GM18502 (cell line): Measurements from ENCODE around the gene FAM107A.
A peak's percentile ranks its signal among the peaks of the same experiment; 100 is the strongest.

Experiments
- ATAC-seq: cut with Tn5 transposase; IDR thresholded peaks from one replicate; pipeline ENCODE4 v1.9.1; 2021; ENCODE audit warnings: mild to moderate bottlenecking; ENCODE audit not compliant: unreplicated experiment, poor library complexity

Gene FAM107A

DNA sequence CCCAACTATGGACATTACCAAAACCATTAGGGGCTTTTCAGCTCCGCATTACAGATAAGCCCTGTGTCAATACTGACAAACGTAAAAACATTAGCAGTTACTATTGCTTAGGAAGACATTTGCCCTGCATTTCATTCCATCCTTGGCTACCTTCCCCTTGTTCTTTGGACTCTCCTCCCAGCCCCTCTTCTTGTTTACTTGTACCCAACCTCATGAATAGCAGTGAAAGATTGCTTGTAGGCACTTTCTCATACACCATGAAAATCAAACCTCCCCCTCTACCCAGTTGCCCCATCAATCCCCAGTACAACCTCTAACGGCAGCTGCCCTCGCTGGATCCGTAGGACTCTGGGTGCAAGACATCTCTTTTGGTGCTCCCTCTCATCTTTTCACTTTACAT lies 16.9 kb upstream of the FAM107A start:
- no peak for ATAC-seq

GRCh38 chr3:58591517-58592510 lies 14.6 kb upstream of the FAM107A start:
- no peak for ATAC-seq

- no peak for ATAC-seq
Observed at GRCh38 chr3:58588030-58588614, 10.9 kb upstream of the FAM107A start.

DNA sequence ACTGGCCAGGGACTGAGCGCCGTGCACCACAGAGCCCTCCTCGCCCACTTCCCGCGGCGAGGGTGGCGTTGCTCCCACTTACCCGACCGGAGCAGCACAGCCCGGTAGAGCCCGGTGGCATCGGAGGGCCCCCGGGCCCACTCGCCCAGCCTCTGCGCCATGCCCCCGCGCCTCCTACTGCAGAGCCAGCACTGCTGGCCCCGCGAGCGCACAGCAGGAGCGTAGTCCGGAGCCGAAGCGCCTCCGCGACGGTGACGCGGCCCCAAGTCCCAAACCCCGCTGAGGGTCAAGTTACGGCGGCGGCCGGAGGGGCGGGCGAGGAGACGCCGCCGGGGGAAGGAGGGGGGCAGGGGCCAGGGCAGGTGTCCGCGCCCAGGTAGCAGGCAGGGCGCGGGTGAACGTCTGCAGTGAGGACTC lies 9.6 kb upstream of the FAM107A start:
- no peak for ATAC-seq

- ATAC-seq, result no peak
Observed at GRCh38 chr3:58585994-58586393, 8.8 kb upstream of the FAM107A start.

DNA sequence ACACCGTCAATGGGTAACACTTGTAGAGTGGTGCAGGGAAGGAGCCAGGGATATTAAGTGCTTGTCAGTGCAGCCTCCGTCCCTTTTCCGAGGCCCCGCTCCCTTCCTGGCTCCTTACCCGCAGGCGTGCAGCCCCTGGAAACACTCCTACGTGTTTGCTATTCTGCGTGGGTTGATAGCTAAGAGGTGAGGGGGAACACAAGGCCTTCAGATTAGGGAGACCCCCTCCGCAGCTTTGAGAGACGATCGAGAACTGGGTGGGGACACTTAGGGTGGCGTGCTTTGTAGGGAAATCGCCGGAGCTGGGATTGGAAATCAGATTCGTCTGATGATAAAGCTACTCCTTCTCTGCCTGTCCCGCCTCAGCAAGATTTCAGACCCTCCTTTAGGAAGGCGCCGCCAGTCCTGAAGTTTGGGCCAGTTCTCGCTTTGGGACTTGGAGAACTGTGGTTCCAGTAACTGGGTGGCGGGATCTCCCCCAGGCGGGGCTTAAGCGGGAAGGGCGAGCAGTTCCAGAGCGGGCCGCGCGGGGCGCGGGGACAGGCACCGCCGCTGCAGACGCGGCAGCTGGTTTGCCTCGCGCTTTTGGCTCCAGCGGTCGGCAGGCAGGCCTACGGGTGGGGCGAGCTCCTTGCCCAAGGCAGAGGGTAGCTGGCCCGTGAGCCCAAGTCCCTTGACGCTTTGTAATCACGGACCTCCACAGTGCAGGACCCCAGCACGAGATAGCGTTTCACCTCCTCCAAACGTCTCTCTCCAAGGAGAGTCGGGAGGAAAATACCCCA lies 8.0 kb upstream of the FAM107A start:
- ATAC-seq, result peak; percentile 93

GRCh38 chr3:58584690-58585004 lies 7.5 kb upstream of the FAM107A start:
- ATAC-seq, result no peak

DNA sequence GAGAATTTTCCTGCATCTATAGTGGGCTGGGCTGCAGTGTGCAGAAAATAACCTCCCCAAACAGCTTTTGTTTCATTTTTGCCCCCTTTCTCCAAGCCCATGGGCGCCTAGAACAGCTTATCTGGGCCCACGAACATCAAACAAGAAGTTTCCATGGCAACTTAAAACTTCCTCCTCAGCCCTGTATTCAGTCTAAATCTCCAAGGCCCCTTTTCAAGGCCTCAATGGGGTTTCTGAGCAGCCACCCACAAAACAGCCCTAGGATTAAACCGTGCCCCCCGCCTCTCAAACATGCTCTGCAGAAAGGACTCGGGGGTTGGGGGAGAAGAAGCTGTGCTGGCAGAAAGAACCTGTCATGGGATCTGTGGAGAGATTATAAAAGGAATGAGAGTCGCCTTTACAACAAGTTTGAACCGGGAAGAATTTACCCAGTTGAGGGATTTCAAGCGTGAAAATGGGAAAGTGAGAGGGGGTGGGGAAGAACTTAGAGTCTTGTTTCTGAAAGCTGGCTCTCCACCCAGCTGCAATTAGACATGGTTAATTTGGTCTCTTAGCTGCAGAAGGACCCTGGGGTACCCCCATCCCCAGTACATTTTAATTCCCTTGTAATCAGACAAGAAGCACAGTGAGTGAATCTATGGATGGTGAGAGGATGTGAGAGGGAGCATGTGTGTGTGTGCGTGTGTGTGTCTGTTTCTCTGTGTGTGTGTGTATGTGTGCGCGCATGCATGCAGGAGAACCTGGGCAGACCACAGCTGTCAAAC lies 4.3 kb upstream of the FAM107A start:
- no peak for ATAC-seq

DNA sequence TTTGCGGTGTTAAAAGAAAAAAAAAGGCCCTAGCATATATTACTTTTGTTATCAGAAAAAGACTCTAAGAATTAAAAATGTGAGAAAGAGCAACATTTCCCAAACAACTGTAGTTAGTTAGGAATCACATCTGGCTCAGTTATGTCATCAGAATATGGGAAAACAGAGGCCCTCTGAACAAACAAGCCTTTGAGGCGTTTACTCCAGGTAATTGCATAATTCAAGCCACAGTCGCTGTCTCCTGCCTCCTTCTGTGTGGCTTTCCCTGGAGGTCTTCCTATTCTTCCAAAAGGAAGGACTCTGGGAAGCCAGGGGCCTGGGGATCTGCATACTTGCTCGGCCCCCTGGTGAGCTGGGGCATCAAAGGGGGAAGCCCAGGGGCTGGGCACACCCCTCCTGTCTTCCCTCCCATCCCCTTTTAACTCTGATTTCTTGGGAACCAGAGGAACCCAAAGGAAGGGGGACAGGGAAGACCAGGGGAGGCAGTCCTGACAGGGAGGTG lies 3.7 kb upstream of the FAM107A start:
- ATAC-seq, result no peak

- ATAC-seq, result no peak
Observed at GRCh38 chr3:58578873-58579272, 1.7 kb upstream of the FAM107A start.

DNA sequence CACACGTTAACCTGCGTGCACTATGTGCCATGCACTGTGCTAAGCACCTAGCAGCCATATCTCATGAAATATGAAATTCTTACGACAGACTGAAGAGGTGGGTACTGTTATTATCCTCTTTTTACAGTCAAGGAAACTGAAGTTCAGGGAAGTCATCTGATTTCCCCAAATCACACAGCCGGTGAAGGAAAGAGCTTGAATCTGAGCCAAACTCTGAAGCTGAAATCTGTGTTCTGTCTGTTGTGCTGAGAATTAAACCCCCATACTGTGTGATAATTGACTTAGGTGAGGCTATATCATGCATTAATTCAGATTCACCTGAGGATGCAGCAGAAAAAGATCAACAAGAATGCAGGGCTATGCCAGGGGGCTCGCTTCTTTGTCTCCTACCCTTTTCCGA lies 475 bp downstream of the FAM107A start:
- ATAC-seq, result no peak

DNA sequence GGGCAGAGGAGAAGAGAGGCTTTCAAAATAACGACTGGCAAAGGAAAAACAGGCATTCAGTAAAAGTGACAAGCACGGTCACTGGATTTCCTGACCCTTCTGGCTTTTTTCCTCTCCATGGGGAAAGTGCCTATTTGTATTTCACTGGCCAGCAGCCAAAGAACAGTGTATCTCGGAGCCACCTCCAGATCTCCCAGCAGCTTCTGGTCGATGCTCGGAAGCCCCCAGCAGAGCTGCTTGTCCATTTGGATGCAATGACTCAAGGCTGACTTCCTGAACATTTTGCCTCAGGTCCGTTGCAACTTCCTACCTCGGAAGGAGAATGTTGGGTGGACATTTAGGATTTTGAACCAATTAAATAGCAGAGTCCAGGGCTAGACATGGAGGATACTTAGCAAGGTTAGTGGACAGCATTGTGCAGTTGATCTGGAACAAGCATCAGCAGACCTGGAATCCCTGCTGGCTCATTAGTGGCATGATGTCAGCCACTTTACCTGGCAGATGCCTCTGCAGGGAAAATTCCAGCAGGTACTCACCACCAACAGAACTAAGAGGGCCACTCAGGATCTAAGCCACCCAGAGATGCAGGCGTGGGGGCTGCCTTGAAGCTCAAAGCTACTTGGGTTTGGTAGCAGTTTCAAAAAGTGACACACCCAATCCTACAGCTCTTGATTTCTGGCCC lies 1.1 kb downstream of the FAM107A start:
- ATAC-seq, result no peak

- ATAC-seq, result no peak
Observed at GRCh38 chr3:58574682-58575081, 2.5 kb downstream of the FAM107A start.

GRCh38 chr3:58574106-58574505 lies 3.1 kb downstream of the FAM107A start:
- ATAC-seq, result no peak

DNA sequence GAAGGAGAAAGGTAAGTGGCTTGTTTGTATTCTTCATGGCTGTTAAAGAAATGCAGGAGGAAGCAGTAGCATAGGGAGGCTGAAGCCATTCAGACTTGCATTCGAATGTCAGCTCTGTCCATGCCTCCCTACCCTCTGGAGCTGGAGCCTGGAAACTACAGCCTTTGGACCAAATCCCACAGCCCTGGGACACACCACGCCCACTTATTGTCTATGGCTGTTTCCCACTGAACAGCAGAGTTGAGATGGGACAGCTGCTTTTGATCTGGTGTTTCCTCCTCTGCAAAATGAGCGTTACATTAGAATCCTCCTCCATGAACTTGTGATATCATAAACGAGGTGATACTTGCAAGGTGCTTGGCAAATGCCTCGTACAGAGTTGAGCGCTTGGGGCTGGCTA lies 3.6 kb downstream of the FAM107A start:
- ATAC-seq, result no peak

DNA sequence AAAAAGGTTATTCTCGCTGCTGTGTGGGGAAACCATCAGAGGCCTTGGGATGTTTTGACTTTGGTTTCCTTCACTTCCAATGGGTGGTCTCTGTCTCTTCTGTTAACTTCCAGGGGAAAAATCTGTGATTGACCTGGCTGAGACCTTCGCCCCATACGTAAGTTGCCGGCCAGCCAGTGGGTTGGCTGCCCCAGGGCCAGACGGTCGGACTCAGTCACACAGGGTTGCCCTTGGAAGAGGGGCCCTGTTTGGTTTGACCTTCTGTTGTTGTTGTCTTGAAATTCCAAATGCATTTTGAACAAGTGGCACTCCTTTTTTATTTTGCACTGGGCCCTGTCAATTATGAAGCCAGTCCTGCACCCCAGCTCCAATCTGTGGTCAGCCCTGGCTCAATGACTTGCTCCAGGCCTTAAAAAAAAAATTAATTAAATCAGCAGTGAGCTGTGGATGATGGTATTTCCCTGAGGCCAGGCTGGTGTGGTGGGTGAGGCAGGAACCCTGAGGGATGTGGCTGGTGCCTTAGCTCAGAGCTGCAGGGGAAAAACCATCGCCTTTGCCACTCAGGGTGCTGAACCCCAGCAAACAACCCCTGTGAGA lies 4.5 kb downstream of the FAM107A start:
- ATAC-seq, result no peak

DNA sequence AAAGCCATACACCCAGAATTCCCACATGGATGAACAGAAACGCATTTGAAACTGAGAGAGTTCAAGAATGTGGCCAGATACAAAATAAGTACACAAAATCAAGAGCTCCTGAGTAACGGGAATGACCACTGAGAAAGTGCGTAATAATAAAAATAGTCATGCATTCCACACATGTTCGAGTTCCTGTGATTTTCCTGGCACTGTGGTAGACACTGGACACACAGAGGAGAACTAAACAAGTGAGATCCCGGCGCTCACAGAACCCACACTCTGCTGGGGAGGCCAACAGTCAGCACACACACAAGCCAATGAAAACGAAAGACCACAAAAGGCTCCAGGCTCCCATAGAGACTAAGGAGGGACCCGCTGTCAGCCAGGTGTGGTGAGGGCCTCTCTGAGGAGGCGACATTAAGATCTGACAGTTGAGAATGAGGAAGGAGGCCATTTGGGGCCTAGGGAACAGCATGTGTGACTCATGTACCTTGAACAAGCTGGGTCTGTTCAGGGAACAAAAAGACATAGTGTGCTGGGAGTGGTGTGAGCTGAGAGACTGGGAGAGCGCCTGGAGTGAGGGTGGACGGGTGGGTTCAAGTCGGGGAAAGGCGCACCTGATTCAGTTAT lies 5.1 kb downstream of the FAM107A start:
- ATAC-seq, result no peak

DNA sequence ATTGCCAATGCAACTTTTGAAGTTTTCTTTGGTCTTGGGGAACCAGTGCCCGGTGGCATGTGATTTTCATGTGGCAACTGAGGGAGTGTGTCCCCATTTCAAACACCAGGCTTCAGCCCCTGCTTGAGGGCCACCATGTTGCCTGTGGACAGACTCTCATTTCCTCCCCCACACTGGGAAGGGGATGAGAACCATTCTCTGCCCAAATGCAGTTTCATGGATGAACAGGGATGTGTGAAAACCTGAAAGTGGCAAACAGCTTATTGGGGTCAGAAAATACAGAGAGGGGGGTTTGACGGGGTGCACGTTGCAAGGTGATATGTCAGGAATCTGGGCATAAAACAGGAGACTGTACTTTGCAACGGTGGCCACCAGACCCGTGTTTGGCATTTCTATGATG lies 6.3 kb downstream of the FAM107A start:
- no peak for ATAC-seq
